GM19438 (cell line): ENCODE measurements around the gene EML6.
A peak's percentile ranks its signal among the peaks of the same experiment; 100 is the strongest.
"Not testable (repeated sequence)": the region's sequence is repeated elsewhere in the genome, so short reads cannot be mapped to it uniquely, and the experiment has no call there.

Experiments used
- ATAC-seq: cut with Tn5 transposase; IDR thresholded peaks from one replicate; pipeline ENCODE4 v1.9.1; 2021; ENCODE audit warnings: low read depth; ENCODE audit not compliant: unreplicated experiment

Gene EML6

DNA sequence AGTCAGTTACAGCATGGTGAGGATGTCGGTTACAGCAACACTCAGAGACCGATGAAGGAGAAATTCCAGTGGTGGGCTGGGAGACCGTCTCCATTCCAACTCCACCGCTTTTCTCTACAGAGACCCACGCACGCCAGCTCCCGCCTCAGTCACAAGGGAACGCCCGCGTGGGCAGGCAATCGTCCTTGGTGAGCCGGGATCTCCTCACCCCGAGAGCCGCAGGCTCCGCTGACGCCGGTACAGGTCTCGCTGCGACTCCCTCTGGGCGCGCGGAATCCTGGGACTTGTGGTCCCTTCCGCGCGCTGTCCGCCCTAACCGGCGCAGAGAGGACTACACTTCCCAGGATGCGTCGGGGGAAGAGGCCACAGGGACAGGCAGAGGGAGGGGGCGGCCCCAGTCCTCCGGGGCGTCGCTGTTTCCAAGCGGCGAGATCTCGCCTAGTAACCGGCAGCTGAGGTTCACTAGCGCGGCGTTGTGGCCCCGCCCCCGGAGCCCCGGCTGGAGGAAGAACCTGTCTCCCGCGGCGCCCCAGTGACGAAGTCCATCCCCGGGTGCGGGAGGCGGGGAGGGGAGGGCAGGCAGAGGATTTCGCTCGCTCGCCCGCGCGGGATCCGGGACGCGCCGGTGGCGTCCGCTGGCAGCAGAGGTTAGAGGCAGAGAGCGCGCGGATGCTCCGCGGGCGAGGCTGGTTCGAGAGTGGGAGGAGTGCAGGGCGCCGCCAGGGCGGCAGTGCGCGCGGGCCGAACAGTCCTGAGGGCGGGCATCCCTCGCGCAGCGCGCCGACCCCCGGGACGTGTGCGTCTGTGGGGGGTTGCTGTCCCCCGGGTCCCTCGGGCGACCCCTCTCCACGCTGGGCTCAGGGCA, at the start of gene EML6:
Gene EML6 (plus strand): TSS at position 532 of the 865 bp plus-strand sequence. CDS start 1,400 bp downstream, outside the sequence.
- peak; percentile 99 for ATAC-seq

DNA sequence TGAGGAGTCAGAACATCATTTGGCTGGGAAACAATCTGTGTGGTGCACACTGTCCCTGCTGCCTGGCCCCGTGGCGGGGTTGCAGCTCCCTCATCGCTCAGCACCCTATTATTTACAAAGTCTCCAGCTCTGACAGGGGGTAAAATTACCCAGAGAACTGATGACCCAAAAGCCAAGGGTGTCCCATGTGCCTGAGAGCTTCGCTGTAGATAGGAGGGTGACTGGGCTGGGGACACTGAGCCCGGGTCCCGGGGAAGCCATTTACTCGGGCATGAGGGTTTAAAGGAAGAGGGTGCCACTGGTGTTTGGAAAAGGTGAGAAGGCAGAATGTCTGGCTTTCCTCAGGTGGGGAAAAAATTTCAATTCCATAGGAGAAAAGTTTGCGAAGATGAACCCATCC, 48.2 kb upstream of the EML6 start:
- no peak for ATAC-seq

DNA sequence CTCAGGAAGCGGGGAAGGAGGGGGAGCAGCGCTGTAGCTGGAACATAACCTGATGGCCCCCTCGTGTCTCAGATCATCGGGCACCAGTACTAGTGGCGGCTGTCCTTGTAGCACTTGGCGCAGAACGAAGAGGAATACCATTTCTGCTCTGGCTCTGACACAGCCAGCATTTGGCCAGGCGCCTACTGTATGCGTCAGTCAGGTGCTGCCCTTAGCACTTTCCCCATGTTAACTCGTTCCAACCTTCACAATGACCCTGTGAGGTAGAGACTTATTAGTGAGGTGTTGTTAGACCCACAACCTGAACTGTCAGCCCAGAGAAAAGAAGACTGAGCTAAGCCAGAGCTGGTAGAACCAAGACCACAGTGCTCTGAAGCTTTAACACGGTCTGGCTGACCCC, 47.7 kb upstream of the EML6 start:
- ATAC-seq = no peak

DNA sequence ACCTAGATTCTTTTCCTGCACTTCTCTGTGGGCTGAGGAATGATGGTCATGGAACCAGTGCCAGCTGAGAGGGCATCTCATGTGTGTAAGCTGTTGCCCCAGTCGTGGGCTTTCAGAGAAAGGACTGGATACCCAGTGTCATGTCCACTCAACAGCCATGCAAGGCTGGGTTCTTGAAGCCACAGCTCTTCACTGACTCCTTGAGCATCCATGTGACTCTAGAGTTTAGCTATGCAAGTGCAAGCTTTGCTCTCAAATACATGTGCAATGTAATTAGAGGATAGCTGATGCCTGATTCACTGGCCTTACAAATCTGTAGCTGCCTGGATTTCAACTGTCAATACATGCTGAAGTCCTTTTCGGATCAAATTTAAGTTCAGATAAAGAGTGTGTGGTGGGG, 46.8 kb upstream of the EML6 start:
- no peak for ATAC-seq

DNA sequence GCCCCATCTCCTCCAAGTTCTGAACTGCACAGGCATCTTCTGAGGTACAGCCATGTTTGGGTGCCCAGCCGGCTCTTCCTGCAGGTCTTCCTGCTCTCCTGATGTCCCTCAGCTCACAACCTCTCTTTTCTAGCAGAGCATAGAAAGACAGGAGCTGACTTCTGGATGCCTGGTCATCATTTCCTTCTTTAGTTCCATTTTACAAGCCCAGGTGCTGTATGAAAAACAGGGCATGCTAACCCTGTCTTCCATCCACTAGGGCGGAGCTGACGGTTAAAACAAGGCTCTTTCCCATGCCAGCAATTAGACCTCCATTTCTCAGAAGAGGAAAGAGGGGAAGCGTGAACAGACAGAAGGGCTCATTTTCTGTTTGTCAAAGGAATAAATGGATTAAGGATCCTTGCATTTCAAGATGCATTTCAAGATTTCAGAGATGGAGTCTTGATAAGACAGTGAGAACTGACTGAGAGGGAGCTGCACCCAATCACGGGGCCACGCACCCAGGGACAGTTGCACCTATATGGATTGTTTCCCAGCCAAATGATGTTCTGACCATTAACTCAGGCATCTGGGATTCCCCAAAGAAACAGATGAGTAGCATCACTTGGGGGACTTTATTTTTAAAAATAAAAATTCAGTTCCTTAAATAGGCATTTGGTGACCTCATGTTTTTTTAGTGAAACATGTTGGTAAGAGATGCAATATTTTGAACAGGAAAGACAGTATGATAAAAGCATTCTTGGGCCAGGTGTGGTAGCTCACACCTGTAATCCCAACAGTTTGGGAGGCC, 45.8 kb upstream of the EML6 start:
- no peak for ATAC-seq

DNA sequence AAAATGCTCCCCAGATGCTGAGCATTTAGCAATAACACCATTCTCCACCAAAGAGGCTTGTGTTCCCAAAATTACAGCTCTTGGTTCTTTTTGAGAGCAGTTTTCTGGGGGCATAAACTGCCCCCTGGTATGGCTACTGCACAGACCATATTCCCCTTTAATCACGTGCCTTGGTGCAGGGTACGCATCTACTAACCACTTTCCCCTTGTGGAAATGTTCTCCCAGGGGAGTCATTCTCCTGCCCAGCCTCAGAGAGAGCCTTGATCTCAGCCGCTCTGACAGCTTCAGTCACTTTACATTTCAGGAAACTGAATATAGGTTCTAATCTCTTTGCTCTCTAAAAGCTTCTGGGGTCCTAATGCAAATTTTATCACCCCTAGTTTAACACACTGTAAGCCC, 44.7 kb upstream of the EML6 start:
- ATAC-seq = no peak

DNA sequence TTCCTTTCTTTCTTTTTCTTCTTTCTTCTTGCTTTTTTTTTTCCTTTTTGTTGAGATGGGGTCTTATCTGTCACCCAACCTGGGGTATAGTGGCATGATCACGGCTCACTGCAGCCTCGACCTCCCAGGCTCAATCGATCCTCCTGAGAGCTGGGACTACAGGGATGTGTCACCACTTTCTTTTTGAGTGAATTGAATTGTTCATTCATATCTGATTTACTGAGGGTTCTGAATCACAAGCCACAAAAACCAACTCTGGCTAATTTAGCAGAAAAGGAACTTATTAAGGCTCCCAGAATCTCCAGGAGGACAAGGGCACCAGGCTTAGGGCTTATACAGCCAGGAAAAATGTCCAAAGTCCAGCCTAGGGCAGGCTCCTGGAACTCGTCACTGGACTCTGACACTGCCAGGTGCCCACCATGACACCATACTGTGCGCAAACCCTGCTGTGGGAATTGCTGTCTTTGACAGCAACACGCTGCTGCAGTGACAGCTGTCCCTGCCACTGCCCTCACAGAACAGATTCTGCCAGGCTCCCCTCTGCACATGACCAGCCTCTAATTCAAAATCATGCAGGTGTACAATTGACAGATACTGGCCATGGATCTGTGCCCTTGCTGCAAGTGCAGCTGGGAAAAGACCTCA, 42.9 kb upstream of the EML6 start:
- ATAC-seq = peak; percentile 60

DNA sequence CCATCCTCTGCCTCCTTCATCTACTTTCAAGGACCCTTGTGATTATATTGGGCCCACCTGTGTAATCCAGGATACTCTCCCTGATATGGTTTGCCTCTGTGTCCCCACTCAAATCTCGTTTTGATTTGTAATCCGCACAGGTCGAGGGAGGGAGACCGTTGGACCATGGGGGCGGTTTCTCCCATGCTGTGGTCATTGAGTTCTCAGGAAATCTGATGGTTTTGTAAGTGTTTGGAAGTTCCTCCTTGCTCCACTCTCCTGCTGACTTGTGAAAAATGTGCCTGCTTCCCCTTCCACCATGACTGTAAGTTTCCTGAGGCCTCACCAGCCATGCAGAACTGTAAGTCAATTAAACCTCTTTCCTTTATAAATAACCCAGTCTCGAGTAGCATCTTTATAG, 42.0 kb upstream of the EML6 start:
- no peak for ATAC-seq

DNA sequence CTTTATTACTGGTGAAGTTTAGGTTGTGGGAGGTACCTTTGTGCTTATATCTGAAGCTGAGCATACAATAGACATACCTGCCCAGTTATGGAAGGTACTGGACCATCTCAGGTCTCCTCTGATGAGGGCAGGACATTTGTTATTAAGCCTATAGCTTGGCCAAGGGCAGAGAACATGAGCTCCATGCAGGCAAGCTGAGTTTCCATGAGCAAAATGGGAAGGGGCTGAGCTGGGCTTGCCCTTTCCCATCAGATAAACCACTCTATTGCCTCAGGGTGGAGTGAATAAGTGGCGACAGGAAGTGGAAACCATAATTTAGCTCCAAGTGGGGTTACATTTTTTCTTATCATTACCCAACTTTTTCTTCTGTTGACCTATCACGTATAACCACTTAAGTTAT, 39.9 kb upstream of the EML6 start:
- ATAC-seq = no peak

DNA sequence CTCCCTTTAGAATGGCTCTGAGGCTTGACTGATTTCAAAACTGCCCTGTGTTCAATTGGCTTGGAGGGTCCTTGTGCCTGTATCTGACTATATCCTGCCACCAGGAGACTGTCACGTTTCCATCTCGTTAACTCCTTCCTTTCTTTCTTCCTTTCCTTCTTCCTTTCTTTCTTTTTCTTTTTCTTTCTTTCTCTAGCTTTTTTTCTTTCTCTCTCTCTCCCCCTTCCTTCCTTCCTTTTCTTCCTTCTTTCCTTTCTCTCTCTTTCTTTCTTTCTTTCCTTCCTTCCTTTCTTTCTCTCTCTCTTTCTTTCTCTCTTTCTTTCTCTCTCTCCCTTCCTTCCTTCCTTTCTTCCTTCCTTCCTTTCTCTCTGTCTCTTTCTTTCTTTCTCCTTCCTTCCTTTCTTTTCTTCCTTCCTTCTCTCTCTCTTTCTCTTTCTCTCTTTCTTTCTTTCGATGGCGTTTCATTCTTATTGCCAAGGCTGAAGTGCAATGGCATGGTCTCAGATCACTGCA, 38.1 kb upstream of the EML6 start:
- ATAC-seq = no peak

DNA sequence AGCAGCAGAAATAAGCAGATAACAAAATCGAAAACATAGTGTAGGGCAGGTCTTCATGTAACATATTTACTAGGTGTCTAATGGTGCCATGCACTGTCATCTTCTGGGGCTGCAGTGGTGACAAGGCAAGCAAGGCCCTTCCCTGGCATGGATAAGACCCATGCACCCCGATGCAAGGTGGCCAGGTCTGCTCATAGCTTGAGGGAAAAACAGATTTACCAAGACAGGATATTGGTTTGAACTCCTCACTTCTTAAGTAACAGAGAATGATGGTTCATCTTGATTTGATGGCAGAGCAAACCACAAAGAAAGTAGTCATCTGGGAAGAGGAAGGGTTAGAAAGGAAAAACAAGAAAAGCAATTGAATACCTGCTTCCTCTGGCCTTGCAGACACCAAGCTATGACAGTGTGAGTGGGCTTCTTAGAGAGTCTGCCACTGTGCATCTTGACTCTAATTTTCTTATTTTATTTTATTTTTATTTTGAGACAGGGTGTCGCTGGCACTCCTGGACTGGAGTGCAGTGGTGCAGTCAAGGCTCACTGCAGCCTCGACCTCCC, 35.8 kb upstream of the EML6 start:
- no peak for ATAC-seq

DNA sequence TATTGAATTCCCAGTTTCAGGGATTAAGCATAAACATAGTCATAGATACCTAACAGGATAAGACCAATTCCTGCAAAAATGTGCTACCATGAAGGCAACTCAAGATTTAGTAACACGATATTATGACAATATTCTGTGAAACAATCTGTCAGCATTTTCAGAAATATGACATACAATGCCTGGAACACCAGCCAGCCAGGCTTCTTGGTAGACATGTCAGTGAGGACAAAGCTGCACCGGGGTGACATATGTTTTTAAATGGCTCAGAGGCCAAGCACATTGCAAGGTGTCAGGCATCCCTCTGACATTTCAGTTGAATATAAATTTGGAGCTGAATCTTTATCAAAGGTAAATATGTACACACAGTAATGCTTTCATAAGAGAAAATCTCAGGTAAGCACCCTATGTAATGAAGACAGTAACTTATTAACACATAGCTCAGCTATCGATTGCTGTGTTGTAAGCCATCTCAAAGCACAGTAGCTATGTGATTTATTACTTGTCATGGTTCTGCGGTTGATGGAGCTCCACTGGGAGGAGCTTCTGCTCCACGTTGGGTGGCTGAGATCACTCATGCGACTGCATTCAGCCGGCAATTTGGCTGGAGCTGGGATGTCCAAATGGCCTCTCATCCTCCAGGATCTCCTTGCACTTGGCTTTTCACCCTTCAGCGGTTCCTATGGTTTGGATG, 31.9 kb upstream of the EML6 start:
- ATAC-seq = no peak

DNA sequence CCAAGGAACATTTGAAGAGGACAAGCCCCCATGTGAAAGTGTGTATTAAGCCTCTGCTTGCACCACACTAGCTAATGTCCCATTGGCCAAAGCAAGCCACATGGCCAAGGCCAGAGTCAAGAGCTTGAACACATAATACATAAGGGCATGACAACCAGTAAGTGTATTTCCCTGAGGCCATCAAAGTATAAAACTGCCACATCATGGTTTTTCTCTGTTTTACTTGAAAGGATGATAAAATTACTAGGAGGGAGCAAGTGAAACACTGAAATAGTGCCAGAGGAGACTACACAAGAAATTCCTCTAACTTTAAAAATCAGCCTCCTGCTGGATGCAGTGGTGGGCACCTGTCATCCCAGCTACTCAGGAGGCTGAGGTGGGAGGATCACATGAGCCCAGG, 30.9 kb upstream of the EML6 start:
- ATAC-seq = no peak

DNA sequence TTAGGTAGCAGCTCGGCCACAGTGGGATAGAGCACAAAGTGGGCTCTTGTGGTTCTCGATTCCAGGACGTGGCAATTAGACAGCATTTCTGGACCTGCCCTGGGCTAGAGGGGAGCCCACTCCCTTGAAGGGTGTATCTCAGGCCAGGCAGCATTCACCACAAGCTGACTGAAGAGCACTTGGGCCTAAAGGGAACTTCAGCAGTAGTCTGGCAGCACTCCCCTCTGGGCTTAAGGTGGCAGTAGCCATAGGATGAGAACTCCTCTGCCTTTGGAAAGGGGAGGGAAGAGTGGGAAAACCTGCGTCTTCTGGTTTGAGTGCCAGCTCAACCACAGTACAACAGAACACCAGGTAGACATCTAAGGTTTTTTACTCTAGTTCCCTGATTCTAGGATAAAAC, 28.1 kb upstream of the EML6 start:
- ATAC-seq = no peak

DNA sequence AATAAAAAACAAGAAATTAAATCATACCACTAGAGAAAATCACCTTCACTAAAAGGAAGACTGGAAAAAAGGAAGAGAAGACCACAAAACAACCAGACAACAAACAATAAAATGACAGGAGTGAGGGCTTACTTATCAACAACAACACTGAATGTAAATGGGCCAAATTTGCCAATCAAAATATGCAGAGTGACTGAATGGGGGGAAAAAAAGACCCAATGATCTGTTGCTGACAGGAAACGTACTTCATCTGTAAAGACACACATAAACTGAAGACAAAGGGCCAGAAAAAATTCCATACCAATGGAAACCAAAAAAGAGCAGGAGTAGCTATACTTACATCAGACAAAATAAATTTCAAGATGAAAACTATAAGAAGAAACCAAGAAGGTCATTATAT, 25.5 kb upstream of the EML6 start:
- no peak for ATAC-seq

DNA sequence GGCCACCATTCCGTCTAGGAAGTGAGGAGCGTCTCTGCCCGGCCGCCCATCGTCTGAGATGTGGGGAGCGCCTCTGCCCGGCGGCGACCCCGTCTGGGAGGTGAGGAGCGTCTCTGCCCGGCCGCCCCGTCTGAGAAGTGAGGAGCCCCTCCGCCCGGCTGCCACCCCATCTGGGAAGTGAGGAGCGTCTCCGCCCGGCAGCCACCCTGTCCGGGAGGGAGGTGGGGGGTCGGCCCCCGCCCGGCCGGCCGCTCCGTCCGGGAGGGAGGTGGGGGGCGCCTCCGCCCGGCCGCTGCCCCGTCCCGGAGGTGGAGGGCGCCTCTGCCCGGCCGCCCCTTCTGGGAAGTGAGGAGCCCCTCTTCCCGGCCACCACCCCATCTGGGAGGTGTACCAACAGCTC, 24.5 kb upstream of the EML6 start:
- ATAC-seq = not testable (repeated sequence)

DNA sequence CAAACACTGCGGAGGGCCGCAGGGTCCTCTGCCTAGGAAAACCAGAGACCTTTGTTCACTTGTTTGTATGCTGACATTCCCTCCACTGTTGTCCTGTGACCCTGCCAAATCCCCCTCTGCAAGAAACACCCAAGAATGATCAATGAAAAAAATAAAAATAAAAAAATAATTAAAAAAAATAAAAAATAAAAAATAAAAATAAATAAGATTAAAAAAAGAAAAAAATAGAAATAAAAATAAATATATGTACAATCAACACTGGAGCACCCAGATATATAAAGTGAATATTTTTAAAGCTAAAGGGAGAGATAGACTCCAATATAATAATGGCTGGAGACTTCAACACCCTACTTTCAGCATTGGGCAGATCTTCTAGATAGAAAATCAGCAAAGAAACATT, 23.8 kb upstream of the EML6 start:
- ATAC-seq = no peak

DNA sequence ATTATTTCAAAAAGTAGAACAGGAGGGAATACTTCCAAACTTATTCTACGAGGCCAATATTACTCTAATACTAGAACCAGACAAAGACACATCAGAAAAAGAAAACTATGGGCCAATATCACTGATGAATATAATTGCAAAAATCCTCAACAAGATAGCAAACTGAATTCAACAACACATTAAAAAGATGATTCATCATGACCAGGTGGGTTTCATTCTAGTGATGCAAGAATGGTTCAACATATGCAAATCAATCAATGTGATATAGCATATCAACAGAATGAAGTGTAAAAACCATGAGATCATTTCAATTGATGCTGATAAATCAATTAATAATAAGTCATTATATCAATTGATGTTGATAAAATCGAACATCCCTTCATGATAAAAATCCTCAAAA, 22.4 kb upstream of the EML6 start:
- no peak for ATAC-seq

DNA sequence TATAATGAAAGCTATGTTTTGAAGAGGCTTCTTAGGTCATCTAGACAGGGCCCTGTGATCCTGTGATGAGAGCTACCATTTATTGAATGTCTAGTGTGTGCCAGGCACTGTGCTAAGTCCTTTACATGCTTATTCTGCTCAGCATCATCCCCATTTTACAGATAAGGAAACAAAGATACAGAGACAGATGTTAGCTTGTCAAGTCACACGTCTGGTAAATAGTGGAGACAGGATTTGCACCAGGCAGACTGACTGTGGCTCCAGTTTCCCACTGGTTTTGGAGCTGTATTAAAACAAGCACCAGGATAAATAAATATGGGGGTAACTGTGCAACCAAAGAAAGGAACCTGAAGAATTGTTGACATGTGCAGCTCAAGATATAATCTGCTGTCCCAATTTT, 19.2 kb upstream of the EML6 start:
- no peak for ATAC-seq
